ENCODE measurements around the gene SUPT5H.
"Not testable (repeated sequence)": the region's sequence is repeated elsewhere in the genome, so short reads cannot be mapped to it uniquely, and the experiment has no call there.

Gene SUPT5H

GRCh38 chr19:39449116-39449797 is 3.9 kb downstream of the SUPT5H start:
- H4K20me1 ChIP-seq (ENCODE audit: insufficient read depth, low read length) = peaks cover 11% of the 10 kb centered on the region; the same call in 1 of the 2 replicates
- no peak overlapping the region for H3K27ac ChIP-seq (ENCODE audit: low read length)

GRCh38 chr19:39451257-39451656 is 5.9 kb downstream of the SUPT5H start:
- not testable (repeated sequence) for H3F3A ChIP-seq (ENCODE audit: insufficient read depth, low read length); H3K36me3 ChIP-seq (replicated peaks; ENCODE audit: insufficient read depth, low read length); H3K9me3 ChIP-seq (replicated peaks; ENCODE audit: insufficient read depth, low read length); H3K9me2 ChIP-seq (replicated peaks; ENCODE audit: insufficient read depth, low read length); H2AFZ ChIP-seq (ENCODE audit: low read length); H3K9ac ChIP-seq (ENCODE audit: low read length); H3K27ac ChIP-seq (ENCODE audit: low read length); H3K4me2 ChIP-seq (ENCODE audit: low read depth, low read length); H3K4me3 ChIP-seq (ENCODE audit: low read length); H3K27me3 ChIP-seq (replicated peaks; ENCODE audit: insufficient read depth, low read length); DNase-seq
- Histone ChIP-seq H4K20me1 (ENCODE audit: insufficient read depth, low read length) (peaks cover 15% of the 10 kb centered on the region; the same call in 1 of the 2 replicates), H3K79me2 (ENCODE audit: low read length) (peaks cover 88% of the 10 kb centered on the region), H3K4me1 (ENCODE audit: low read length) (peaks cover 24% of the 10 kb centered on the region)

More at GRCh38 chr19:39449116-39449797, 3.9 kb downstream of the SUPT5H start:
- no peaks in the 10 kb centered on the region for H3K27me3 ChIP-seq (replicated peaks; ENCODE audit: insufficient read depth, low read length)
- H3K9me2 ChIP-seq (replicated peaks; ENCODE audit: insufficient read depth, low read length) = no peaks in the 10 kb centered on the region
- no peak overlapping the region for H3K4me3 ChIP-seq (ENCODE audit: low read length)
- H3F3A ChIP-seq (ENCODE audit: insufficient read depth, low read length) = peaks cover 15% of the 10 kb centered on the region
- H3K9me3 ChIP-seq (replicated peaks; ENCODE audit: insufficient read depth, low read length) = no peaks in the 10 kb centered on the region
- TF ChIP-seq EZH2phosphoT487 (IDR thresholded peaks at IDR 0.05; ENCODE audit: low read length) = no peak
- no peak for TF ChIP-seq EZH2 (optimal IDR thresholded peaks at IDR 0.05; ENCODE audit: low read depth, low read length)
- TF ChIP-seq CTCF (IDR thresholded peaks at IDR 0.05; ENCODE audit: low read length) = no peak
- peaks cover 25% of the 10 kb centered on the region for H3K4me1 ChIP-seq (ENCODE audit: low read length)
- H3K79me2 ChIP-seq (ENCODE audit: low read length) = peaks cover 93% of the 10 kb centered on the region
- H3K4me2 ChIP-seq (ENCODE audit: low read depth, low read length) = no peak overlapping the region
- no peak for DNase-seq
- no peak overlapping the region for H2AFZ ChIP-seq (ENCODE audit: low read length)
- no peaks in the 10 kb centered on the region for H3K36me3 ChIP-seq (replicated peaks; ENCODE audit: insufficient read depth, low read length)
- H3K9ac ChIP-seq (ENCODE audit: low read length) = no peak overlapping the region

- H3K9me3 ChIP-seq (replicated peaks; ENCODE audit: insufficient read depth, low read length) = no peaks in the 10 kb centered on the region
- no peaks in the 10 kb centered on the region; the same call in 1 of the 2 replicates for H3K36me3 ChIP-seq (replicated peaks; ENCODE audit: insufficient read depth, low read length)
- DNase-seq = no peak
- no peak overlapping the region for H3K4me2 ChIP-seq (ENCODE audit: low read depth, low read length)
- no peak overlapping the region for H3K9ac ChIP-seq (ENCODE audit: low read length)
- TF ChIP-seq CTCF (IDR thresholded peaks at IDR 0.05; ENCODE audit: low read length) (no peak), EZH2phosphoT487 (IDR thresholded peaks at IDR 0.05; ENCODE audit: low read length) (no peak), EZH2 (optimal IDR thresholded peaks at IDR 0.05; ENCODE audit: low read depth, low read length) (no peak)
- H3K27ac ChIP-seq (ENCODE audit: low read length) = no peak overlapping the region
- H3K9me2 ChIP-seq (replicated peaks; ENCODE audit: insufficient read depth, low read length) = no peaks in the 10 kb centered on the region
- no peak overlapping the region for H2AFZ ChIP-seq (ENCODE audit: low read length)
- no peaks in the 10 kb centered on the region for H3K27me3 ChIP-seq (replicated peaks; ENCODE audit: insufficient read depth, low read length)
- no peak overlapping the region for H3K4me3 ChIP-seq (ENCODE audit: low read length)
- H3K4me1 ChIP-seq (ENCODE audit: low read length) = no peaks in the 10 kb centered on the region
- H3K79me2 ChIP-seq (ENCODE audit: low read length) = peaks cover 22% of the 10 kb centered on the region
- no peaks in the 10 kb centered on the region for H3F3A ChIP-seq (ENCODE audit: insufficient read depth, low read length)
- no peaks in the 10 kb centered on the region for H4K20me1 ChIP-seq (ENCODE audit: insufficient read depth, low read length)
These were observed 18.0 kb downstream of the SUPT5H start for GRCh38 chr19:39463403-39463802.
